ENCODE measurements around the gene RPS18.
A peak's percentile ranks its signal among the peaks of the same experiment; 100 is the strongest.

The RPS18 gene

DNA sequence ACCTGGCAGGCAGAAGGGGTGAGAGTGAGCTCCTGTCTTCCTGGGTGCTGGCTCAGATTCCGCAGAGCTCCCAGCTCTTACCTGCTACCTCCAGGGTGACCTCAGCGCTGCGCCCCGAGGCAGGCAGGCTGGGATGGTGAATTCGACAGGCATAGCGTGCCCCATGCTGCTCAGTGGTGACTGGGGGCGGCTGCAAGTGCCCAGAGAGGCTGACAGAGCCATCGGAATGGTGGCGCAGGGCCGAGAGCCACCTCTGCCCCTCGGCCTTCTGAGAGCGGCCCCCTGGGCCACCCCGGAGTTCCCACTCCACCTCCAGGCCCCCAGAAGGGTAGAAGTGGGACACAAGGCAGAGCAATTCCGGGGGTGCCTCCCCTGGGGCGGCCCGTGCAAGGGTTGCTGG, 32.3 kb downstream of the RPS18 start:
- Histone ChIP-seq H3K9me3 (ENCODE audit: insufficient read depth, low read depth, low read length) (no peaks in the 10 kb centered on the region), H3K27me3 (ENCODE audit: insufficient read depth, low read length) (no peaks in the 10 kb centered on the region), H3K27ac (ENCODE audit: low read depth, low read length) (no peak overlapping the region), H3K9ac (ENCODE audit: low read depth, low read length) (no peak overlapping the region), H3K4me3 (ENCODE audit: low read length) (no peak overlapping the region), H3K36me3 (ENCODE audit: insufficient read depth, low read length) (peaks cover 13% of the 10 kb centered on the region; the same call in 1 of the 2 replicates), H3K4me1 (ENCODE audit: insufficient read depth, low read length) (no peaks in the 10 kb centered on the region)
- 88% methylated on average over 16 of the region's 16 CpGs for WGBS

DNA sequence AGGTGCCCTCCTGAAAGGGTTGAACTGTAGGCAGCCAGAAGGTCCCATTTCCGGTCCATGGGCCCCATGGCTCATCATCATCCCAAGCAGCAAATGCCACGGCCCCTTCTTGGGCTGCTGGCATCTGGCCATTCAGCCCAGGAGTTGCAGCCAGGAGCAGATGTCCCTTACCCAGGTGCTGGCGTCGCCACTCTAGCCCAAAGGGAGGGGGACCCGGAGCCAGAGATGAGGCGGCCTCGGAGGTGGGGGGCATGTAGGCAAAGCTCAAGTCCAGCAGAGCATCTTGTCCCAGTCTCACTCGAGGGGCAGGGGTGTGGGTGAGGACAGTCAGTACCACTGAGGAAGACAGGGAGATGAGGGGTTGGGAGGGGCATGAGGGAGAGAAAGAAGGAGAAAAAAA, 33.2 kb downstream of the RPS18 start:
- Histone ChIP-seq H3K9ac (ENCODE audit: low read depth, low read length) (no peak overlapping the region), H3K27ac (ENCODE audit: low read depth, low read length) (no peak overlapping the region), H3K36me3 (ENCODE audit: insufficient read depth, low read length) (peaks cover 13% of the 10 kb centered on the region; the same call in 1 of the 2 replicates), H3K4me1 (ENCODE audit: insufficient read depth, low read length) (no peaks in the 10 kb centered on the region), H3K4me3 (ENCODE audit: low read length) (no peak overlapping the region), H3K9me3 (ENCODE audit: insufficient read depth, low read depth, low read length) (no peaks in the 10 kb centered on the region), H3K27me3 (ENCODE audit: insufficient read depth, low read length) (no peaks in the 10 kb centered on the region)
- WGBS = 91% methylated on average over 8 of the region's 8 CpGs

DNA sequence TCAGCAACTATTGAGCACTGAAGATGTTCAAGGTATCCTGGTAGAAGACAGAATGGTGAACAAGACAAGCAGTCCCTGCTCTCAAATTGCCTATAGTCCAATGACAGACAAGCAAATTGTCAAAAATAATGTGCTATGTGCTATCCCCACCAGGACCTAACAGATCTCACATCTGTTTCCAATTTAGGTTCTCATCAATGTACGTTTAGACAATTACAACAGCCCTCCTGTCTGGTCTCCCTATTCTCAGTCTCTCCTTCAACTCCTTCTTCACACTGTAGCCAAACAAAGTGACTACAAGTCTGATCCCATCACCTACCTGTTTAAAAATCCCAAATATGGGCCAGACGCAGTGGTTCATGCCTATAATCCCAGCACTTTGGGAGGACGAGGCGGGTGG, 34.5 kb downstream of the RPS18 start:
- Histone ChIP-seq H3K4me3 (ENCODE audit: low read length) (no peak overlapping the region), H3K4me1 (ENCODE audit: insufficient read depth, low read length) (no peaks in the 10 kb centered on the region), H3K9me3 (ENCODE audit: insufficient read depth, low read depth, low read length) (no peaks in the 10 kb centered on the region), H3K36me3 (ENCODE audit: insufficient read depth, low read length) (peaks cover 10% of the 10 kb centered on the region; the same call in 1 of the 2 replicates), H3K27ac (ENCODE audit: low read depth, low read length) (no peak overlapping the region), H3K27me3 (ENCODE audit: insufficient read depth, low read length) (no peaks in the 10 kb centered on the region), H3K9ac (ENCODE audit: low read depth, low read length) (no peak overlapping the region)
- 95% methylated on average over 4 of the region's 4 CpGs for WGBS

DNA sequence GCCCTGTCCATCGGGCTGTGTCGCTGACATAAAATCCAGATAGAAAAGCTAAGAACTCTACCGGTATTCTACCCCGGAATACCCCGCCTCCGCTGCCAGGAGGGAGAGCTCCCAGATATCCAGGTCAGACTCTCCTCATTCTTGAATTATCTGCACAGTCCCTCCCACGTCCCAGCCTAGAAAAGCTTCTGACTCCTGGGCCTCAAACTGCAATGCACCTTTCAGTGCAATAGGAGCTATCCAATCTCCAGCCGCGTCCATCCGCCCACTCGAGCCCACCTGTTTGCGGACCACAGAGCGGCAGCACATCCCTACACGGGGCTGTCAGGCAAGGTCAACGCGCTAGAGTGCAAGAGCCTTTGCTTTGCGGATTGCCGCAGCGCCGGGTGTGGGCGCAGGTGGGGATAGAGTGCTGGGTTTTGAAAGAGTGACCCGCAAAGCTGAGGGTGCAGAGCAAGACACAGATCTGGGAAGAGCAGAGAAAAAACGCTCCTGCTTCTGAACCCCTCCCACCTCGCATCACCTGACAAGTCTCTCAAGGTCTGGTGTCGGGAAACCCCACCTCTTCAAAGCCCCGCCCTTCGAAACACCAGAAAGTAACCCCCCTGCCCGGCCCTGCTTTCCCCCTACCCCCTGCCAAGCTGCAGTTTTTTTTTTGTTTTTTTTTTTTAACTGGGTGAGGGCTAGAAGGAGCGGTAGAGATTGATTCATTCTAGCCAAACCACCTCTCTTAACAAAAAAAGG, 40.7 kb downstream of the RPS18 start:
- Histone ChIP-seq H3K4me1 (ENCODE audit: insufficient read depth, low read length) (0 out of 2 replicates have a peak, but pooled peaks cover 2% of the 10 kb centered on the region), H3K4me3 (ENCODE audit: low read length) (peak overlapping the region; percentile 92), H3K27ac (ENCODE audit: low read depth, low read length) (no peak overlapping the region; the same call in 1 of the 2 replicates), H3K9ac (ENCODE audit: low read depth, low read length) (peak overlapping the region; percentile 28; the same call in 1 of the 2 replicates), H3K27me3 (ENCODE audit: insufficient read depth, low read length) (no peaks in the 10 kb centered on the region), H3K36me3 (ENCODE audit: insufficient read depth, low read length) (no peaks in the 10 kb centered on the region; the same call in 1 of the 2 replicates), H3K9me3 (ENCODE audit: insufficient read depth, low read depth, low read length) (no peaks in the 10 kb centered on the region)
- 4% methylated on average over 28 of the region's 29 CpGs for WGBS

DNA sequence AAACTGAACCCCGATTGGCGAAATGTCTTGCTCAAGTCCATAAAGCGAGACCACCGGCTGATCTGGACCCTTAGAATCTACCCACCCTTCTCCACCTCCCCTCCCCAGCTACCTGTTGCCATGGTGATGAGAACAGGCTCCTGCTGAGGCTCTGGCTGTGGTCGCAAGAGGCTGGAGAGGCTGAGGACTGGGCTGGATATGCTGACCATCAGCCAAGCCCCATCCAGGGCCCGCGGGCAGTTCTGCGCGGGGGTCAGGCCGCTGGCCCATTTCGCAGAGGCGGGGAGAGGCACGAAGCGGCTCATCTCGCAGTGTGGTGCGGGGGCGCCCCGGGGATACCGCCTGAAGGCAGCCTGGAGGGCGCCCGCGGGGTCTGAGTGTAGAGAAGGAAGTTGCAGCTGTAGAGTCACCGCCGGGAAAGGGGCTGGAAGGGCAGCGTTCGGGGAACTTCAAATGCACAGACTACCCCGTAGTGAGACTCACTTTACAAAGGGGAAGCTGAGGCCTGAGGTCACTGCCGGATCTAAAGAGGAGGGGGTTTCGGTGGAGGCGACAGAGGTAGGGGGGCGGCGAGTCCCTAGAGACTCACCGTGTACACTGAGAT, 41.3 kb downstream of the RPS18 start:
- Histone ChIP-seq H3K27ac (ENCODE audit: low read depth, low read length) (no peak overlapping the region; the same call in 1 of the 2 replicates), H3K9ac (ENCODE audit: low read depth, low read length) (peak overlapping the region; percentile 74), H3K9me3 (ENCODE audit: insufficient read depth, low read depth, low read length) (no peaks in the 10 kb centered on the region), H3K36me3 (ENCODE audit: insufficient read depth, low read length) (no peaks in the 10 kb centered on the region; the same call in 1 of the 2 replicates), H3K27me3 (ENCODE audit: insufficient read depth, low read length) (no peaks in the 10 kb centered on the region), H3K4me1 (ENCODE audit: insufficient read depth, low read length) (0 out of 2 replicates have a peak, but pooled peaks cover 2% of the 10 kb centered on the region), H3K4me3 (ENCODE audit: low read length) (peak overlapping the region; percentile 92)
- WGBS = 1% methylated on average over 33 of the region's 33 CpGs

DNA sequence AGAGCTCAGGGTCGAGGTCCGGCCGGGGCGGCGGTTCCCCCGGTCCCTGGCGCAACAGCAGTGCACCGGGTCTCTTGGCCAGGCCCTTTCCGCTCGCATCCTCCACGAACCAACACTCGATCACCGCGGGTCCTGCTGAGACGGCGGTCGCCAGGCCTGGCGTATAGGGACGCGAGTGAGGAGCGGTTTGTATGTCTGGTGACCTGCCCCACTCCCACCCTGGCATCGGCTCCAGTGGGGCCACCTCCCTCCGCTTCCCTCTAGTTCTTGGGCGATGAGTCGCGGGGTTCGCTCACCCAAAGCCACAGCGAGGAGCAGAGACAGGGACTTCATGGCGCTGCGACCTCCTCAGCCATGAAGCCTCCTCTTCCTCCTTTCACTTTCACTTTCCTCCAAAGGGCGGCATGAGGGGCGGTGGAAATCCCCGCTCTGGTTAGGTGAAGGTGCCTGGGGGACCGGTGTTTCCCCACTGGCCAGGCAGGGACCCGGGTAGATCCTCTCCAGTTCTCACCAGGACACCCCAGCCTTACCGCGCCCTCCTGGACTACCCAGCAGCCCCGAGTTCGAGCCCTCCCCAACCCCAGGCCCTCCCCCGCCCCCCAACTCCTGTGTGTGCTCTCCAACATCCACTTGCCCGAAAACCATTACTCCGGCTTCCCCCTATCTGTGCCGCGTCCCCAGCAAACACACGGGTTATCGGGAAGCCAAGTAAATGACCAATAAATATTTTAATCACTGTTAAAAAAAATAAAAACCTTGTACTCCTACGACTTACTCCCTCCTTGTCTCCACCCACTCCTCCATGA, 42.0 kb downstream of the RPS18 start, which contains the start of gene TAPBP:
Gene TAPBP (minus strand): TSS at position 370 of the 806 bp plus-strand sequence. CDS start 37 bp downstream, at position 333.
- no peaks in the 10 kb centered on the region for H3K27me3 ChIP-seq (ENCODE audit: insufficient read depth, low read length)
- H3K4me1 ChIP-seq (ENCODE audit: insufficient read depth, low read length) = peaks cover 9% of the 10 kb centered on the region
- H3K4me3 ChIP-seq (ENCODE audit: low read length) = peak within 1 kb of the TSS; percentile 92
- H3K9ac ChIP-seq (ENCODE audit: low read depth, low read length) = peak within 1 kb of the TSS; percentile 74
- no peak within 1 kb of the TSS; the same call in 1 of the 2 replicates for H3K27ac ChIP-seq (ENCODE audit: low read depth, low read length)
- H3K9me3 ChIP-seq (ENCODE audit: insufficient read depth, low read depth, low read length) = no peaks in the 10 kb centered on the region
- under 1% methylated on average over 45 of the region's 47 CpGs for WGBS
- H3K36me3 ChIP-seq (ENCODE audit: insufficient read depth, low read length) = peaks cover 7% of the 10 kb centered on the region

DNA sequence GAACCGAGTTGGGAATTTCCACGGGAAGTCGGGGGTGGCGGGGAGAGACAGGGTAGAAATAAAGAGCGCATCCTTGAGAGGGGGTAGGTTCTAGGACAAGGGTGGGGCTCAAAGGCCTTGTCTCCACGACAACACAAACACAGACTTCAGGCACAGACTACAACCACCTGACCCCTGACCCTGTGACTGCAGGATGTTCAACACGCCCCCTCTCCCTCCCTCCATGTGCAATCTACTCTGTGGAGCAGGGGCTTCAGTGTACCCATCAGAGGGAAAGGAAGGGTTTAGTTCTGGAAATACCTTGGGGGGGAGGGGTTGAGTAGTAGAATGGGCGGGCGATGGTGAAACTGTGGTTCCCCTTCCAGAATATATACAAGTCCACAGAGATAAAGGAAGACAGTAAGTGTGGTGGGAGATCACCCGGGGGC, 42.7 kb downstream of the RPS18 start:
- Histone ChIP-seq H3K36me3 (ENCODE audit: insufficient read depth, low read length) (peaks cover 13% of the 10 kb centered on the region), H3K9me3 (ENCODE audit: insufficient read depth, low read depth, low read length) (no peaks in the 10 kb centered on the region), H3K9ac (ENCODE audit: low read depth, low read length) (no peak overlapping the region), H3K27me3 (ENCODE audit: insufficient read depth, low read length) (no peaks in the 10 kb centered on the region), H3K4me3 (ENCODE audit: low read length) (peak overlapping the region; percentile 92), H3K27ac (ENCODE audit: low read depth, low read length) (no peak overlapping the region), H3K4me1 (ENCODE audit: insufficient read depth, low read length) (peaks cover 9% of the 10 kb centered on the region)
- WGBS = 43% methylated on average over 4 of the region's 10 CpGs

DNA sequence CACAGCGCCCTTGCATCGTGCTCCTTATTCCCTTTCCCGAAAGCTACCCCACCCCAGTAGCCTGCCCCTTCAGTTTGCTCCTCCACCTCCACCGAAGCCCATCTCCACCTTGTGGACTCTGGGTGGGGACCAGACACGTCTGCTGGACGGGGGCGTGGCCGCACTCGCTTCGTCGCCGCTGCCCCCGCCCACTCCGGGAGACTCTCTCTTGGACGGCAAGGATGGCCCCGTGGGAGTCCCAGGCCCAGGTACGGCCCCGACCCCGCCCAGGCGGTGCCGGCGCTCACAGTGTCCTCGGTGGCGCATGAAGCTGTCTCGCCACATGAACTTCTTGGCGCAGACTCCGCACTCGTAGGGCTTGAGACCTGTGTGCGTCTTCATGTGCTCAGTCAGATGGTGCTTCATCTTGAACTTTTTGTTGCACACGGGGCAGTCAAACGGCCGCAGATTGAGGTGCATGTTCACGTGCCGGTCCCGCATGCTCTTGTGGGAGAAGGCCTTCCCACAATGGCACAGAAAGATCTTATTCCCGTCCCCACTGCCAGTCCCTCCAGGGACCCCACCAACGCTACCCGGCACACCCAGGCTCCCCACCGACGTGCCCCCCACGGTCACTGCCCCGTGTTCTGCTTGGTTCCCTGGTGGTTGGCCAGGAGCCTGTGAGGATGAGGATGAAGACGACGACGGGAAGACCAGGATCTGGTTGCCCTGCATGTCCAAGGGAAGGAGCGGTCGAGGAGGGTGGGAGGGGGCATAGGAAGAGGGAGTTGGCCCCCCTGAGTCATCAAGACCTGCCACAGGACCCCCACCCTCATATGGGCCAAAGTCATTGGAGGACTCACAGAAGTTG, 43.3 kb downstream of the RPS18 start:
- no peak overlapping the region for H3K27ac ChIP-seq (ENCODE audit: low read depth, low read length)
- H3K4me3 ChIP-seq (ENCODE audit: low read length) = peak overlapping the region; percentile 92
- H3K9me3 ChIP-seq (ENCODE audit: insufficient read depth, low read depth, low read length) = no peaks in the 10 kb centered on the region
- H3K27me3 ChIP-seq (ENCODE audit: insufficient read depth, low read length) = no peaks in the 10 kb centered on the region
- WGBS = 78% methylated on average over 47 of the region's 47 CpGs
- H3K4me1 ChIP-seq (ENCODE audit: insufficient read depth, low read length) = peaks cover 9% of the 10 kb centered on the region
- H3K9ac ChIP-seq (ENCODE audit: low read depth, low read length) = no peak overlapping the region
- peaks cover 19% of the 10 kb centered on the region for H3K36me3 ChIP-seq (ENCODE audit: insufficient read depth, low read length)

DNA sequence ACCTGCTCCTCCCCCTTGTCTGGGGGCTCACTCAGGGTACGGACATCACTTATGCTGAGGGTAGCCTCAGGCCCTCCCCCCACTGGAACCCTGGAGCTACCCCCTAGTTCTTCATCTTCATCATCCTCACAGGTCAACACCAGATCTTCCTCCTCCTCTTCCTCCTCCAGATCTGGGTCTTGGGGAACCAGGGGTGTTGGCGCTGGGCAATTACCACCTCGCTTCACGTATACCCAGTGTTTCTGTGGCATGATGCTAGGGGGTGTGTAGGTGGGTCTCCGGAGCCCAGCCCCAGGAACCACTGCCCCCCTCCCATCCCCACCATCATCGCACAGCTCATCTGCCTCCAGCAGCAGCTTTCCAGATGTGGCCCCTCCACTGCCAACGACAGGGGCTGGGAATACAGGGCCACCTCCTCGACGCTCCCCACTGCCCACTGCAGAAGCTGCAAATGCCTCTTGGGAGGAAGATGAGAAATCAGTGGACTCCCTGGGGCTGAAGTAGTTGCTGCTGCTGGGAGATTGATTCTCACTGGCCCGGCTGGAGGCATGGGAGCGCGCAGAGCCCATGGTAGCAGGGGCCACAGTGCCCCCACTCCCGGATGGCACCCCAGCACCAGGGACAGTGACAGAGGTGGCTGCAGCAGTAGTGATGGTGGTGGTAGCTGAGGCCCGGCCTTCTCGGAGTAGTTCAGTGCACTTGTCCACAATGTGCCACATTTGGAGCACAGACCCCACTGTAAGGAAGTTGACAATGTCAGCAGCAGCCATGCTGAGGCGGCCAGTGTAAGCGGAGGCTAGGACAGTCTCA, 44.1 kb downstream of the RPS18 start:
- H3K9ac ChIP-seq (ENCODE audit: low read depth, low read length) = no peak overlapping the region
- H3K4me1 ChIP-seq (ENCODE audit: insufficient read depth, low read length) = peaks cover 15% of the 10 kb centered on the region
- no peak overlapping the region for H3K27ac ChIP-seq (ENCODE audit: low read depth, low read length)
- H3K4me3 ChIP-seq (ENCODE audit: low read length) = no peak overlapping the region
- WGBS = 94% methylated on average over 15 of the region's 17 CpGs
- peaks cover 28% of the 10 kb centered on the region for H3K36me3 ChIP-seq (ENCODE audit: insufficient read depth, low read length)
- no peaks in the 10 kb centered on the region for H3K9me3 ChIP-seq (ENCODE audit: insufficient read depth, low read depth, low read length)
- no peaks in the 10 kb centered on the region for H3K27me3 ChIP-seq (ENCODE audit: insufficient read depth, low read length)
